ENCODE results near the gene DUSP1. TPM values are rescaled to one million over a fixed set of nuclear protein-coding genes. Genes with fewer than 3 reads are reported as not detected.

The DUSP1 gene
- total RNA-seq, 2 experiments from 2014 or later: 5.3 to 7.0 TPM

GRCh38 chr5:172775326-172776234 is 4.6 kb upstream of the DUSP1 start:
- peaks cover 29% of the 10 kb centered on the region for H3K4me1 ChIP-seq (ENCODE audit: insufficient read depth, low read length, poor library complexity, severe bottlenecking)
- intact Hi-C loops (cut with micrococcal nuclease; ENCODE audit: unreplicated experiment): no loop called here
- BruUV-seq (replicated peaks): no TSS peak
- H3K4me3 ChIP-seq (ENCODE audit: low read depth, low read length, poor library complexity, severe bottlenecking): no peak overlapping the region
- H3K79me2 ChIP-seq (ENCODE audit: insufficient read depth, low read depth, low read length): no peaks in the 10 kb centered on the region
- ChIA-PET POLR2A (interaction anchor here (1.0 kb wide), 1 partner anchor 192 kb away, joined by 3 read pairs; no protein-coding TSS in a partner anchor), CTCF (ENCODE audit: unreplicated experiment) (no interaction called here)
- no peaks in the 10 kb centered on the region for H3K9me2 ChIP-seq (ENCODE audit: insufficient read depth, low read length)
- no peak for DNase-seq (ENCODE audit: low spot score)
- TF ChIP-seq CTCF (conservative IDR thresholded peaks at IDR 0.05; ENCODE audit: low read length): no peak
- no peak for TF ChIP-seq EZH2phosphoT487 (IDR thresholded peaks at IDR 0.05; ENCODE audit: borderline replicate concordance, low read depth, low read length)
- no peaks in the 10 kb centered on the region for H3K36me3 ChIP-seq (ENCODE audit: insufficient read depth, low read length)
- H3K27ac ChIP-seq (ENCODE audit: low read depth, low read length, poor library complexity, severe bottlenecking): no peak overlapping the region
- no peaks in the 10 kb centered on the region for H3K9me3 ChIP-seq (ENCODE audit: low read length)
- no peak overlapping the region for H3K4me2 ChIP-seq (ENCODE audit: low read length)
- no peak overlapping the region for H2AFZ ChIP-seq (ENCODE audit: low read length)
- no peaks in the 10 kb centered on the region for H4K20me1 ChIP-seq (ENCODE audit: insufficient read depth, low read length)

- intact Hi-C loops (cut with micrococcal nuclease; ENCODE audit: unreplicated experiment): loop anchor here (5.0 kb wide), 2 partner anchors 158 to 283 kb away; partner anchors contain the start of gene CREBRF
- Histone ChIP-seq H3K27ac (ENCODE audit: low read depth, low read length, poor library complexity, severe bottlenecking) (no peak overlapping the region), H3K9me2 (ENCODE audit: insufficient read depth, low read length) (no peaks in the 10 kb centered on the region), H4K20me1 (ENCODE audit: insufficient read depth, low read length) (peaks cover 6% of the 10 kb centered on the region; the same call in 1 of the 2 replicates), H3K79me2 (ENCODE audit: insufficient read depth, low read depth, low read length) (no peaks in the 10 kb centered on the region), H3K9me3 (ENCODE audit: low read length) (no peaks in the 10 kb centered on the region), H2AFZ (ENCODE audit: low read length) (no peak overlapping the region), H3K4me1 (ENCODE audit: insufficient read depth, low read length, poor library complexity, severe bottlenecking) (peaks cover 36% of the 10 kb centered on the region), H3K36me3 (ENCODE audit: insufficient read depth, low read length) (no peaks in the 10 kb centered on the region), H3K4me2 (ENCODE audit: low read length) (no peak overlapping the region), H3K4me3 (ENCODE audit: low read depth, low read length, poor library complexity, severe bottlenecking) (no peak overlapping the region)
- ChIA-PET POLR2A (no interaction called here), CTCF (ENCODE audit: unreplicated experiment) (no interaction called here)
- BruUV-seq (replicated peaks): no TSS peak
- no peak for TF ChIP-seq EZH2phosphoT487 (IDR thresholded peaks at IDR 0.05; ENCODE audit: borderline replicate concordance, low read depth, low read length)
- TF ChIP-seq CTCF (conservative IDR thresholded peaks at IDR 0.05; ENCODE audit: low read length): no peak
- DNase-seq (ENCODE audit: low spot score): no peak
Observed at GRCh38 chr5:172774561-172775315, 3.7 kb upstream of the DUSP1 start.
